Nephron (organoid): ENCODE data around the gene ST3GAL3.

Experiments
- H3K27ac Mint-ChIP-seq, 3 experiments: 2 replicates each; pipeline ENCODE4 v1.8.0; 2020; ENCODE audit warnings: mixed read lengths in 3 of 3, mild to moderate bottlenecking in 2 of 3, moderate library complexity in 1 of 3
- H3K27me3 Mint-ChIP-seq: 2 replicates; pipeline ENCODE4 v1.8.0; 2021; ENCODE audit warnings: low read depth, mild to moderate bottlenecking, moderate library complexity, mixed read lengths
- H3K36me3 Mint-ChIP-seq: 2 replicates; pipeline ENCODE4 v1.8.0; 2020; ENCODE audit warnings: low read depth, mixed read lengths
- H3K4me1 Mint-ChIP-seq: 2 replicates; pipeline ENCODE4 v1.8.0; 2020; ENCODE audit warnings: mixed read lengths
- H3K4me3 Mint-ChIP-seq, 3 experiments: 2 replicates each; pipeline ENCODE4 v1.8.0; 2020; ENCODE audit warnings: mild to moderate bottlenecking in 3 of 3, mixed read lengths in 3 of 3, moderate library complexity in 2 of 3
- H3K9me3 Mint-ChIP-seq: 2 replicates; pipeline ENCODE4 v1.8.0; 2020; ENCODE audit warnings: mixed read lengths
- CTCF ChIP-seq, 3 experiments: fragments of 200-600 bp; sonication (generic); IDR thresholded peaks; one replicate each; pipeline ENCODE4 v1.5.0; 2021; ENCODE audit warnings: antibody characterized with exemption in 3 of 3; ENCODE audit not compliant: unreplicated experiment in 3 of 3

Gene ST3GAL3

GRCh38 chr1:43908226-43908625 is 200.9 kb downstream of the ST3GAL3 start:
- Mint-ChIP-seq H3K9me3 (no peaks in the 10 kb centered on the region), H3K27me3 (peaks cover 5% of the 10 kb centered on the region), H3K36me3 (peaks cover 4% of the 10 kb centered on the region), H3K27ac (no peak overlapping the region), H3K4me3 (no peak overlapping the region), H3K4me1 (peaks cover 15% of the 10 kb centered on the region)
- no peak for TF ChIP-seq CTCF (IDR thresholded peaks at IDR 0.05; ENCODE audit: unreplicated experiment in 3 of 3)

GRCh38 chr1:43908858-43909257 is 201.5 kb downstream of the ST3GAL3 start:
- Mint-ChIP-seq H3K4me3 (no peak overlapping the region), H3K4me1 (peaks cover 21% of the 10 kb centered on the region), H3K27me3 (peaks cover 5% of the 10 kb centered on the region), H3K27ac (no peak overlapping the region), H3K36me3 (peaks cover 4% of the 10 kb centered on the region), H3K9me3 (no peaks in the 10 kb centered on the region)
- TF ChIP-seq CTCF (IDR thresholded peaks at IDR 0.05; ENCODE audit: unreplicated experiment in 3 of 3), result no peak

DNA sequence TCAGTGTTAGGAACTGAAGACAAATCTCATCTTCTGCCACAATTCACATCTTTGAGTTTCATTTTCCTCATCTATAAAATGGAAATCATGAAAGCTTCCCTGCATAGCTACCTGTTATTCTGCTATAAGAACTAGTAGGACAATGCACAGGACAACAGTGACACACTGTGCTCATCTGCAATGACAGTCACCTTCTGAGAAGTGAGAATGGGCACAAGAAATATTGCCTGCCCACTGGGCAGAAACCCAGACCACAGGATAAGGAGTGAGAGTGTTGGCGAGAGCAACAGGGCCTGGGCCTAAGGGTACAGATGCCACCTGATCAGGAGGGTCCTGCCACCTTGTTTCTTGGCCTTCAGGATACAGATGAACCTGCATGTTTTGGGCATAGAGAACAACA is 203.0 kb downstream of the ST3GAL3 start:
- Mint-ChIP-seq H3K9me3 (no peaks in the 10 kb centered on the region), H3K4me1 (peaks cover 23% of the 10 kb centered on the region), H3K27me3 (no peaks in the 10 kb centered on the region), H3K27ac (no peak overlapping the region), H3K4me3 (no peak overlapping the region), H3K36me3 (peaks cover 4% of the 10 kb centered on the region)
- no peak for TF ChIP-seq CTCF (IDR thresholded peaks at IDR 0.05; ENCODE audit: unreplicated experiment in 3 of 3)

GRCh38 chr1:43912607-43913006 is 205.3 kb downstream of the ST3GAL3 start:
- Mint-ChIP-seq H3K4me3 (no peak overlapping the region), H3K9me3 (no peaks in the 10 kb centered on the region), H3K27me3 (no peaks in the 10 kb centered on the region), H3K4me1 (peaks cover 23% of the 10 kb centered on the region), H3K36me3 (peaks cover 4% of the 10 kb centered on the region), H3K27ac (peak overlapping the region; percentile 33 to 70 (median 47))
- TF ChIP-seq CTCF (IDR thresholded peaks at IDR 0.05; ENCODE audit: unreplicated experiment in 3 of 3), result no peak

- no peak for TF ChIP-seq CTCF (IDR thresholded peaks at IDR 0.05; ENCODE audit: unreplicated experiment in 3 of 3)
- Mint-ChIP-seq H3K36me3 (peaks cover 2% of the 10 kb centered on the region), H3K9me3 (no peaks in the 10 kb centered on the region), H3K4me1 (peaks cover 23% of the 10 kb centered on the region), H3K27me3 (no peaks in the 10 kb centered on the region), H3K27ac (peak overlapping the region; percentile 33 to 70 (median 47)), H3K4me3 (no peak overlapping the region)
These were observed 205.7 kb downstream of the ST3GAL3 start for GRCh38 chr1:43913051-43913501.

DNA sequence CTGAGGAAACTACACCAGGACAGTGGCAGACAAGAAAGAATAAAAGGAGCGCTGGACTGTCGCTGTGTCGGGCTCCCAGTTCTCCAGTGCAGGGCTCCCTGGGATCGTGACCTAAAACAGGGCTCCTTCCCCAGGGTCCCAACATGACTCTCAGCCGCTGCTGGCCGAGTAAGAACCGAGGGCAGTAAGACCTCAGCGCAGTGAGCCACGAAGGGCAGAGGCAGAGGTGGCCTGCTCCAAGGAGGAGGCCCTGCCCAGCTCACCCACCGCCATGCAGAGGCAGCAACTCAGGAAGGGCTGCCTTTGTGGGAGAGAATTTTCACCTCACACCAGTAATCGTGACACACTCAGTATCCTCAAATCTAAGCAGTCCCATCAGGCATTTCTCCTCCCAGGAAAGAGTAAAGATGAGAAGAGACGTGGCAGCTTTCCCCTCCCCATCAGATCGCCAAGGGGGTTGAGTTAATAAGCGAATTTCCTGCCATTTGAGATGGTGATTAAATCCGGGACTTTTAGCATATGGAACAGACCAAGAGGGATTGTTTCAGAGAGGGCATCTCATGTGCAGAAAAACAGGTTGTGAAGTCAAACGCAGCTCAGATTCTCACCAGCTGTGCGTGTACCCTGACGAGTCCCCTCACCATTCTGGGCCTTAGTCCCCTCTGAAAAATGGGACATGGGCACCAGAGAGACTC is 206.5 kb downstream of the ST3GAL3 start:
- Mint-ChIP-seq H3K27ac (peak overlapping the region; percentile 47 to 70 (median 60)), H3K27me3 (no peaks in the 10 kb centered on the region), H3K4me1 (peaks cover 23% of the 10 kb centered on the region), H3K4me3 (no peak overlapping the region), H3K9me3 (no peaks in the 10 kb centered on the region), H3K36me3 (no peaks in the 10 kb centered on the region)
- TF ChIP-seq CTCF (IDR thresholded peaks at IDR 0.05; ENCODE audit: unreplicated experiment in 3 of 3), result no peak
